ENCODE data around the gene FRY.

FRY gene

DNA sequence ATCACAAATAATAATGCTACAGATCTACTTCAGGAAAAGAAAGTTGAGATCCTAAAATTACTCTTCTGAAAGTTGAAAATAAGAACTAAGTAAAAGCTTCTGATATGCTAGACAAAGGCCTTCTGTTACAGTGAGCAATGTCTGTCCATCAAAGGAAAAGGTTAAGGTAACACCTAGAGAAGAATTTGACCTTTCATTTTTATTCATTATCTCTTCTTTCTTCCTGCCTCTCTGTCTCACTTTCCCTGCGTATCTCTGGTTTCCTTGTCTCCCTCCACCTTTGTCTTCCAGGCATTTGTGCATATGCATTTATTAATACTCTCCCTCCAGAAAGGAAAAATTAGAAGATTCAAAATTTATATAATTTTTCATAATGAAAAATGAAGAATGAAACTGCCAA, 234.6 kb downstream of the FRY start:
- no peak overlapping the region for H3K9ac ChIP-seq (ENCODE audit: low read length)
- H3K27me3 ChIP-seq (ENCODE audit: low read depth, low read length): no peaks in the 10 kb centered on the region
- H3K4me3 ChIP-seq (ENCODE audit: low read length): no peak overlapping the region
- no peaks in the 10 kb centered on the region for H3K9me3 ChIP-seq (ENCODE audit: insufficient read depth, low read length)
- H3K4me1 ChIP-seq (ENCODE audit: low read length): peaks cover 4% of the 10 kb centered on the region; the same call in 1 of the 2 replicates
- no peak overlapping the region for H2AFZ ChIP-seq (ENCODE audit: low read depth, low read length)
- H3K4me2 ChIP-seq (ENCODE audit: low read length): no peak overlapping the region
- H4K20me1 ChIP-seq (ENCODE audit: insufficient read depth, low read length): no peaks in the 10 kb centered on the region
- H3K36me3 ChIP-seq (replicated peaks; ENCODE audit: low read depth, low read length): no peaks in the 10 kb centered on the region
- TF ChIP-seq EZH2phosphoT487 (IDR thresholded peaks at IDR 0.05; ENCODE audit: low read depth): no peak
- TF ChIP-seq, protein P1, sequence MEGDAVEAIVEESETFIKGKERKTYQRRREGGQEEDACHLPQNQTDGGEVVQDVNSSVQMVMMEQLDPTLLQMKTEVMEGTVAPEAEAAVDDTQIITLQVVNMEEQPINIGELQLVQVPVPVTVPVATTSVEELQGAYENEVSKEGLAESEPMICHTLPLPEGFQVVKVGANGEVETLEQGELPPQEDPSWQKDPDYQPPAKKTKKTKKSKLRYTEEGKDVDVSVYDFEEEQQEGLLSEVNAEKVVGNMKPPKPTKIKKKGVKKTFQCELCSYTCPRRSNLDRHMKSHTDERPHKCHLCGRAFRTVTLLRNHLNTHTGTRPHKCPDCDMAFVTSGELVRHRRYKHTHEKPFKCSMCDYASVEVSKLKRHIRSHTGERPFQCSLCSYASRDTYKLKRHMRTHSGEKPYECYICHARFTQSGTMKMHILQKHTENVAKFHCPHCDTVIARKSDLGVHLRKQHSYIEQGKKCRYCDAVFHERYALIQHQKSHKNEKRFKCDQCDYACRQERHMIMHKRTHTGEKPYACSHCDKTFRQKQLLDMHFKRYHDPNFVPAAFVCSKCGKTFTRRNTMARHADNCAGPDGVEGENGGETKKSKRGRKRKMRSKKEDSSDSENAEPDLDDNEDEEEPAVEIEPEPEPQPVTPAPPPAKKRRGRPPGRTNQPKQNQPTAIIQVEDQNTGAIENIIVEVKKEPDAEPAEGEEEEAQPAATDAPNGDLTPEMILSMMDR (IDR thresholded peaks at IDR 0.05; ENCODE audit: low read depth, low read length): no peak
- no peak overlapping the region for H3K27ac ChIP-seq (ENCODE audit: low read length)
- no peaks in the 10 kb centered on the region for H3K79me2 ChIP-seq (ENCODE audit: low read length)

DNA sequence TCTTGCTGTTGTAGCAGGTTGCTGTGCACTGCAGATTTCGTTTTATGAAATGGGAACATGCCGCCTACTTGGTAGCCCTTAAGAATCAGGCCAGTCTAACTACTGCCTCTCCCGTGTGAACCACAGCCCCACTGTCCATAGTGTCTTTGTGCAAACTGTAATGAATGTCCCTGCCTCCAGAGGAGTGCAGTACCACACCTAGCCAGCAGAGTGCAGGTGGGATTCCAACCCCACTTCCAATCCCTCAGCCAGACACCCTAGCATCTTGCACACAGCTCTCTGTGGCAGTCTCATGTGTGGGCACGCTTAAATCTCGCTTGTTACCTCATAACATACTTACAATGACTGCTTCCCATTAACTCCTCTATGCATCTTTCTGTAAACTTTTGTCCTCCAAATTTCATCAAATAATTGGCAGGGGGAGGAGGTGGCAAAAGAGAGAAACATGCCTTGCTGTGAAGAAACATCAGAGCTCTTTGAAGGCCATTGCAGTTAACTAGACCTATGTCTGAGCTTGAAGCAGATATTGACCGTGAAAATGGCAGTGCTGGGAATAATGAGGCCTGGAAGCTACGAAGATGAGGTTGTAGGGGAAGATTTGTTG, 236.4 kb downstream of the FRY start:
- H2AFZ ChIP-seq (ENCODE audit: low read depth, low read length): no peak overlapping the region
- H3K27me3 ChIP-seq (ENCODE audit: low read depth, low read length): no peaks in the 10 kb centered on the region
- no peaks in the 10 kb centered on the region for H3K79me2 ChIP-seq (ENCODE audit: low read length)
- H3K4me2 ChIP-seq (ENCODE audit: low read length): no peak overlapping the region
- peaks cover 4% of the 10 kb centered on the region; the same call in 1 of the 2 replicates for H3K4me1 ChIP-seq (ENCODE audit: low read length)
- TF ChIP-seq, protein P1 (IDR thresholded peaks at IDR 0.05; ENCODE audit: low read depth, low read length): peak; percentile 62
- TF ChIP-seq EZH2phosphoT487 (IDR thresholded peaks at IDR 0.05; ENCODE audit: low read depth): no peak
- H3K9ac ChIP-seq (ENCODE audit: low read length): no peak overlapping the region
- H3K9me3 ChIP-seq (ENCODE audit: insufficient read depth, low read length): no peaks in the 10 kb centered on the region
- H3K4me3 ChIP-seq (ENCODE audit: low read length): no peak overlapping the region
- no peaks in the 10 kb centered on the region for H4K20me1 ChIP-seq (ENCODE audit: insufficient read depth, low read length)
- no peak overlapping the region for H3K27ac ChIP-seq (ENCODE audit: low read length)
- H3K36me3 ChIP-seq (replicated peaks; ENCODE audit: low read depth, low read length): no peaks in the 10 kb centered on the region

DNA sequence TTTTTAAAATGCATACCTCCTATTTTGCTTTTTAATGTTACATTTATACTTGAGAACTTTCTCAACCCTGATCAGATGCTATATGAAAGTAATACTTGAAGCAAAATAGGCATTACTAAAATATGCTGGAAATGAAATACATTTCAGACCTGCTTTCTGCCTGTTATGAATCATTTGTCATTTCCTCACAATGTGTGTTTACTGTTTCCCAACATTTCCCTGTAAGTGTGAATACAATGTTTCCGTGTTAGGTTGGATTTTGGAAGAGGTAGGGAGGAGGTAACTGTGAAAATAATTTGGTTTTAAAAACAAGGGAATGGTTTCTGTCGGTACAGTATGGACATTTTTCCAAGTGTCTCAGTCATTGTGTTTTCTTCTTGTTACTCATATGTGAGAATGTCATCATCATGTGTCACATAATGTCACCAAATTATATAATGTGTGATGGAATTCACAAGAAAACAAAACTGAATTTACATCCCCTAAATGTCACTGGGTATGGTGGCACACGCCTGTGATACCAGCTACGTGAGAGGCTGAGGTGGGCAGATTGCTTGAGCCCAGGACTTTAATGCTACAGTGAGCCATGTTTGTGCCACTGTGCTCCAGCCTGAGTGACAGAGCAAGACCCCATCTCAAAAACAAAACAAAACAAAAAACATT, 240.6 kb downstream of the FRY start:
- TF ChIP-seq, protein P1 (IDR thresholded peaks at IDR 0.05; ENCODE audit: low read depth, low read length): no peak
- no peak for TF ChIP-seq EZH2phosphoT487 (IDR thresholded peaks at IDR 0.05; ENCODE audit: low read depth)
- Histone ChIP-seq H3K27me3 (ENCODE audit: low read depth, low read length) (no peaks in the 10 kb centered on the region), H3K9me3 (ENCODE audit: insufficient read depth, low read length) (no peaks in the 10 kb centered on the region), H3K4me1 (ENCODE audit: low read length) (no peaks in the 10 kb centered on the region), H3K79me2 (ENCODE audit: low read length) (no peaks in the 10 kb centered on the region), H3K4me2 (ENCODE audit: low read length) (no peak overlapping the region), H4K20me1 (ENCODE audit: insufficient read depth, low read length) (no peaks in the 10 kb centered on the region), H3K4me3 (ENCODE audit: low read length) (no peak overlapping the region), H2AFZ (ENCODE audit: low read depth, low read length) (no peak overlapping the region), H3K36me3 (replicated peaks; ENCODE audit: low read depth, low read length) (no peaks in the 10 kb centered on the region), H3K9ac (ENCODE audit: low read length) (no peak overlapping the region), H3K27ac (ENCODE audit: low read length) (no peak overlapping the region)

DNA sequence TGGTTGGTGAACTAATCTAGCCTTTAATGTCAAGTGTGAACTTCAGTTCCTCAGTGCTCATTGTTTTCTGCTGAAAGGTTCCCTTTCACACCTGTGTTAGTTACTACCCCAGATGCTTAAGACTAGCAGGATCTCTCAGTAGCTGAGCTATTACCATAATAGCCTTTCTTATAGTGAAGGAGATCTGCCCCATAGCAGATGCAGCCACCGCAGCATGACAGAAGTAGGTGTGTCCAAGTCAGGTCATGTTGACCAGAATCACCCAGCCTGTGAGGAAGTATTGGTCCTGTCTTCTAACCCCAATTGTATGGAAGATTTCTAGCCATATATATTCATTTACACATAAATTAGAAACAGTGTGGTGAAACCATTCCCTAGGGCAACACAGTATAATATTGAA, 246.3 kb downstream of the FRY start:
- Histone ChIP-seq H3K36me3 (replicated peaks; ENCODE audit: low read depth, low read length) (no peaks in the 10 kb centered on the region), H3K27ac (ENCODE audit: low read length) (no peak overlapping the region), H3K4me1 (ENCODE audit: low read length) (peaks cover 3% of the 10 kb centered on the region), H3K9ac (ENCODE audit: low read length) (no peak overlapping the region), H3K4me3 (ENCODE audit: low read length) (no peak overlapping the region), H3K9me3 (ENCODE audit: insufficient read depth, low read length) (no peaks in the 10 kb centered on the region), H3K4me2 (ENCODE audit: low read length) (no peak overlapping the region), H2AFZ (ENCODE audit: low read depth, low read length) (no peak overlapping the region), H3K27me3 (ENCODE audit: low read depth, low read length) (no peaks in the 10 kb centered on the region), H3K79me2 (ENCODE audit: low read length) (no peaks in the 10 kb centered on the region), H4K20me1 (ENCODE audit: insufficient read depth, low read length) (no peaks in the 10 kb centered on the region)
- TF ChIP-seq, protein P1 (IDR thresholded peaks at IDR 0.05; ENCODE audit: low read depth, low read length): no peak
- TF ChIP-seq EZH2phosphoT487 (IDR thresholded peaks at IDR 0.05; ENCODE audit: low read depth): no peak
